Measurements from ENCODE around the gene NUP98.

GRCh38 chr11:3662856-3663255, 134.5 kb downstream of the NUP98 start:
- TF ChIP-seq CTCF (IDR thresholded peaks at IDR 0.05) (no peak), POLR2A (IDR thresholded peaks at IDR 0.05) (no peak)
